GM19467 (cell line): ENCODE measurements around the gene PKNOX1.
"Not testable (repeated sequence)": the region's sequence is repeated elsewhere in the genome, so short reads cannot be mapped to it uniquely, and the experiment has no call there.

Experiments used
- ATAC-seq: cut with Tn5 transposase; IDR thresholded peaks from one replicate; pipeline ENCODE4 v1.9.1; 2021; ENCODE audit warnings: mild to moderate bottlenecking, moderate library complexity; ENCODE audit not compliant: unreplicated experiment

Gene PKNOX1

DNA sequence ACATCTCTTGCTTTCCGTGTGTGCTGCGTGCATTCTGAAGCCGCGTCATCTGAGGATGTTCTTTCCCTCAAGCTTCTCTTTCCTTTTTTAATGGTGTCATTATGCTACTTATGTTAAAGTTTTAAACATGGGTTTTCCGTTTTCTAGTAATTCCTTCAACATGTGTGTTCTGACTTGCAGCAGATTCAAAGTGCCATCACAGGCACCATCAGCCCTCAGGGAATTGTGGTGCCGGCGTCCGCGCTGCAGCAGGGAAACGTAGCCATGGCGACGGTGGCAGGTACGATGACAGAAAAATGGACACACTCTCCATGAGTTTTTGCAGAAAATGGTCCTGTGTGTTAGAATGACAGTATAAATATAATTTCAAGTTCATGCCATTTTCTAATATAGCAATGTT lies 42.4 kb downstream of the PKNOX1 start:
- no peak for ATAC-seq

- ATAC-seq, result no peak
Observed at GRCh38 chr21:43018519-43018918, 44.2 kb downstream of the PKNOX1 start.

DNA sequence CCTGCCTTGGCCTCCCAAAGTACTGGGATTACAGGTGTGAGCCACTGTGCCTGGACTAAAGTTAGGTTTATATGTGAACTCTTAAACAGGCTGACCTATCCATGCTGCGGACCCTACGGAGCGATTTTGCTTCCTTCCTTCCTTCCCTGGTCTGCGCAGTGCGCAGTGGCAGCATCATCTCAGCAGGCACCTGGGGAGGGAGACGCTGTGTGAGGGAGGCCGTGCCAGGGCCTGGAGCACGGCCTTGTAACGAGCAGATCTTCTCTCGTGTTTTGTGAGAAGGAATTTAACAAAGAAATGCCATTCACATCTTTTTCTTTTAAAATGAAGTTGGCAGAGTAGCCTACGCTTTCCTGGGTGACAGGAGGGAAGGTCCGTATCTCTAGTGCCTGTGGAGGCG lies 45.8 kb downstream of the PKNOX1 start:
- ATAC-seq, result no peak

DNA sequence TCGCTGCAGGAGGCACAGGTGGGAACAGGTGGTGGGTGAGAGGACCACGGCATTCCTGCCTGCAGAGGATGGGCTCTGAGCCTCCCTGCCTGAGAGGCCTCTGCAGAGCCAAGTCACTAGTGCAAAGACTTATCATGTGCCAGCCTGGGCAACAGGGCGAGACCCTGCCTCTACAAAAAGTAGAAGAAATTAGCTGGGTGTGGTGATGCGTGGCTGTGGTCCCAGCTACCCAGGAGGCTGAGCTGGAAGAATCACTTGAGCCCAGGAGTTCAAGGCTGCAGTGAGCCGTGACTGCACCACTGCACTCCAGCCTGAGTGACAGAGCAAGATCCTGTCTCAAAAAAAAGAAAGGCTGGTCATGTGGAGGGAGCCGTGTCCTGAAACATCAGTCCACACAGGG lies 46.4 kb downstream of the PKNOX1 start:
- no peak for ATAC-seq

- ATAC-seq, result no peak
Observed at GRCh38 chr21:43021191-43021590, 46.8 kb downstream of the PKNOX1 start.

DNA sequence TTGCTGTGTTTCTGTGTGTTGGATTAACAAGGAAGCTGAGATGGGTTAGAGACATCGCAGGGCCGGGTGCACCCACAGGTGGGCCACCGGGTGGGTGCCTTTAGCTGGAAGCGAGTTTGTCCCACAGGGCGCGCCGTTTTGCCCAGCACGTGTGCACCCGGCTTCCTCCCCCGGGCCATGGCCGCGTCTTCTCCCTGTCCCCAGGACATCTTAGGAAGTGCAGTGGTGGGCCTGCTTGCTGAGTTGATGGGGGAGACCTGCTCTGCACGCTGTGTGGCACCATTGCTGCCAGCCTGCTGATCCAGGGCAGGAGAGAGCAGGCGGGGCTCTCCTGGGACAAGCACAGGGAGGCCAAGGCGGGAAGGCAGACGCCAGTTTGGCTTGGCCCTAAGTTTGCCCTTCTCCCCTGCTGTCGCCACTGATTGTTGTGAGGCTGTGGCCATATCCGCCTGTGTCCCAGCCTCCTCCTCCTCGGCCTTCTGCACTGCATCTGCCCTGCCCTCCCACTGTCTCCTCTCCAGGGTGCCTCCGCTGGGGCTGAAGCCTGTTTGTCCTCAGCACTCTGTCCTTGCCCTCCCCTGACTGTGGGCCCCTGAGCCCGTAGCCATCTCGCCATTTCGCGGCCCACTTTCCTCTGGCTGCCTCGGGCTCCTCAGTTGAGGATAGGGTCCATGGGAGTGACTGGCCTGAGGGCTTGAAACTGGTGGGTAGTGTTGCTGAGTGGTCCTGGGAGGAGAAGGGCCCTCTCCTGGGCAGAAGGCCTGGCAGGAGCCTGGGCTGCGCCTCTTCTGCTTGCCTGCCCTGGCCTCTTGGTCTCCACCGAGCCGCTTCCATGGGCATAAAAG lies 47.6 kb downstream of the PKNOX1 start:
- ATAC-seq, result no peak

- no peak for ATAC-seq
Observed at GRCh38 chr21:43023175-43023574, 48.8 kb downstream of the PKNOX1 start.

GRCh38 chr21:43024439-43025136 lies 50.2 kb downstream of the PKNOX1 start:
- no peak for ATAC-seq

- no peak for ATAC-seq
Observed at GRCh38 chr21:43025636-43026180, 51.3 kb downstream of the PKNOX1 start.

DNA sequence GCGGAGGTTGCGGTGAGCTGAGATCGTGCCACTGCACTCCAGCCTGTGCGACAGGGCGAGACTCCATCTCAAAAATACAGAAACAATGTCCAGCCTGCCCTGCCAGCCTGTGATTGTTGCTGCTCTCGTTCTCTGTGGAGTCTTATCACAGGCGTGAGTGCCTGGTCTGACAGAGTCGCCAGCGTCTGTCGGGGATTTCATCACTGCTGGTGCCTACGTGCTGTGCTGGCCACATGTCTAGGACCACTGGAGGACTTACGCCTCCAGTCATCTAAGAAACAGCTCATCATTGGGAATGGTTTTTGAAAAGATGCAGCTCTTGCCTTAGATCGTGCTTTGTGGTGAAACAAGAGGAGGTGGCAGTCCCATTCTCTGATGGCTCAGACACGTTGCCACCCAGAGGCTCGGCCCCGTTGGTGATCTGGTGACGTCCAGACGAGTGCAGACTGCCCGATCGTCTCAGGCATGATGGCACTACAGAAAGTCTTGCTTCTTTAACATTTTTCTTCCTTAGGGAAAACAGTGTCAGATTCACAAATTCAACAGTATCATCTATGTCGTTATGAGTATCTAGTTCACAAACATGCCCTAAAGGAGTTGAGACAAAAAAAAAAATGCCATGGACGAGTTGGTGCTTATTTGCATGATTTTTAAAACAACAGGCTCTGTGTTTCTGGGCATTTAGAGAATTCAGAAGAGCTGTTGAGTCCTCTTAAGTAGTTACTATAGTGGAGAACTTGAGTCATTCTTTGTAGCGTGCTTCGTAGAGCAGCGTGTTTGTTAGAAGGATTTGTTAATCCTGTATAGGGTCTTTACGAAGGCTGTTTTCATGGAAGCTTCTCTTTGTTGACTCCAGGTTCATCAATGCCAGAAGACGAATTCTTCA lies 53.7 kb downstream of the PKNOX1 start:
- no peak for ATAC-seq

DNA sequence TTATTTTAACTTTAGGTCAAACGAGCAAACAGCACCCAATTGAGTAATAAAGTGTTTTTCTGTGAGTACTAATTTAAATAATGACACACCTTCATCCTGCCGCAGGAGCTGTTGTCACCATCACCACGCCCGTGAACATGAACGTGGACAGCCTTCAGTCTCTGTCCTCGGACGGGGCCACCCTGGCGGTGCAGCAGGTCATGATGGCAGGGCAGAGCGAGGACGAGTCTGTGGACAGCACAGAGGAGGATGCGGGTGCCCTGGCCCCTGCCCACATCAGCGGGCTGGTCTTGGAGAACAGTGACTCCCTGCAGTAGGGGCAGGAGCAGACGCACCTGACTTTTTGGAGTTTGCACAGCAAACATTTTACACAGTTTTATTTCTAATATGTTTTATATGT lies 55.4 kb downstream of the PKNOX1 start:
- ATAC-seq, result no peak

DNA sequence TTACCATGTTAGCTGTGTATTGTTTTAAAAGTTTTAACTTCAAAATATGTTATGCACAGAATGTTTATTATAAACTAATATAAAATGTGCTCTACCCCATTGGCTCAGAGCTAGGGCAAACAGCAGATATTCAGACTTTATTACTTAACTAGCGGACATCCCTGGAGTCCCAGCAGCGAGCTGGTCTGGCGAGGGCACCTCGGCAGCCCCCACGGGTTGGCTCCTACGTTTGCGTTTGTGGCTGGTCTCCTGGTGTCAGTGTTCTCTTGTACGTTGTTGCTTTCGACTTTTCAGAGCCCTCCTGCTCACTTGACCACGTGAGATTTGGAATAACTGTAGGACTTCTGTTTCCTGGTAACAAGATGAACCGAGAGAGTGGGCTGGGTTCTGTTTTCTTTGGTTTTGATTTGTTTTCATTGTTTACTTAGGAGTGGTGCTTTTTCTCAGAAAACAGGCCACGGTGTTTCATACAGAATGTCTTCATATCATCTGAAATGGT lies 56.8 kb downstream of the PKNOX1 start:
- no peak for ATAC-seq

- no peak for ATAC-seq
Observed at GRCh38 chr21:43034101-43034500, 59.7 kb downstream of the PKNOX1 start.

GRCh38 chr21:43034826-43035225 lies 60.5 kb downstream of the PKNOX1 start:
- no peak for ATAC-seq

DNA sequence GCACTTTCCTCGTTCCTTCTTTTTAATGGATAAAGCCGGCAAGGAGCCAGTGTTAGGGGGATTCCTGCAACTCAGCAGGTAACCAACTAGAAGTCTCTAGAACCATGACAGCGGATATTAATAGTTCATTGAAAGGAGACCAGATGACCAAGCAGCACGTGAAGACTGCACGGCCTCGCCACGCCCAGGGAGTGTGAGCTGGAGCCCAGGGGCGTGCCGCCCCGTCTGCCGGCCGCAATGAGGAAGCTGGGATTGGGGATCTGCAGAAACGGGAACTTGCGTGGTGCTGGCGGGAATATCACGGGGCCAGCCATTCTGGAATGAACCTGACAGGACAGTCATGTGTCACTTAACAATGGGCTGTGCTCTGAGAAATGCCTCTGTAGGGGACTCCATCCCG lies 62.5 kb downstream of the PKNOX1 start:
- not testable (repeated sequence) for ATAC-seq

- not testable (repeated sequence) for ATAC-seq
Observed at GRCh38 chr21:43037918-43038658, 63.7 kb downstream of the PKNOX1 start.

DNA sequence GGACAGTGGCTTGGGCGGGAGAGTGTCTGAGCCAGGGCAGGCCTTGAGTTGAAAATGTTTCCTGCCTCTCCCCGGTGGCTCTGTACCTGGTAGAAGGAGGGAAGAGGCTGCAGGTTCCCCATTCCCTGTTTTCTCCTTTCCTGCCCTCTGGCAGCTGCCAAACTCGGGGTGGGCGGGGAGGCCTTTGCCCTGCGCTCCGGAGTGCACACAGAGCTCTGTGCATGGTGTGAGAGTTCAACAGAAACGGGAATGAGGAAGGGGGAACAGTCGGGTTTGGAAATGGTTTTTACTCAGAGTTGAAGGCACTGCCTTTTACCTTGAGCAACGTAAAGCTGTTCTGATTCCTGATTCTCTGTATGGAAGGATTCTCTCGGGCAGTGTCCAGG lies 64.3 kb downstream of the PKNOX1 start:
- not testable (repeated sequence) for ATAC-seq

- ATAC-seq, result not testable (repeated sequence)
Observed at GRCh38 chr21:43042169-43042568, 67.8 kb downstream of the PKNOX1 start.

GRCh38 chr21:43043291-43043690 lies 68.9 kb downstream of the PKNOX1 start:
- ATAC-seq, result not testable (repeated sequence)

DNA sequence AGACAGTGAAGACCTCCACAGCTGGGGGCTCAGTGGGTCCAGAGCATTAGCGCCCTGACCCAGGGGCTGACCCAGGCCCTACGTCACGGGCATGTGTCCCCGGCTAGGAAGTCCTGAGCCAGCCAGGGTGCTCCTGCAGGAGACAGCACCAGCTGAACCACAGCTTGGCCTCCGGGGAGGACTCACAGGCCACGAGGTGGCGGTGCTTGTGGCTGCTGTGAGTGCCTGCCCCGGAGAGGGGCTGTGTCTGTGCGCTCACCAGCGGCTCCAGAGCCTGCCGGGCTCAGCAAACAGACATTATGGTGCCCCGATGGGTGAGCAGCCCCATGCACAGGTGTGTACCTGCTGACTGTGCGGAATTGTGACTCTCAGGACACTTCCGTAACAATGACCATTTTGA lies 70.2 kb downstream of the PKNOX1 start:
- not testable (repeated sequence) for ATAC-seq
